ENCODE results near the gene IL27RA.

GRCh38 chr19:14055396-14055795, 23.8 kb downstream of the IL27RA start:
- TF ChIP-seq CTCF (conservative IDR thresholded peaks at IDR 0.05; ENCODE audit: low read length) (no peak), EZH2phosphoT487 (IDR thresholded peaks at IDR 0.05; ENCODE audit: borderline replicate concordance) (no peak)
